GM18526 (cell line): ENCODE measurements around the gene DIPK1C.

Experiments used
- POLR2A ChIP-seq: IDR thresholded peaks from 3 replicates; pipeline ENCODE4 v1.6.1; 2011; ENCODE audit not compliant: insufficient read length; ENCODE audit errors: extremely low read depth

The DIPK1C gene

DNA sequence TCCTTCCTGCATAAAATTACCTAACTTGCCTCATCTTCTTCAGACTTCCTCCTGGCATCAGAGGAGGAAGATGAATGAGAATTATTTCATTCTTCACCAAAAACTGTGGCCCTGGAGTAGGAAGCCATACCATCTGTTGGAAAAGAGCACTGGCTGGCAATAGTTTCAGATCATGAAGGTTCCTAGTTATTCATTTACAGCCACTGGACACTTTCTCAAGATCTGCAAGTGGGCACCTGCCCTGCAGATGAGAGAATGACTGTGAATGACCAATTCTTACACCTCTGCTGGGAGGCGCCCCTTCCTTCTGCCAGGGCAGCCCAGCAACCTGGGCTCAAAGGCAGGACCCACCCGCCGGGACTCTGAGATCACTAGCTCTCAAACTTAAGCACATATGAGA, 13.0 kb downstream of the DIPK1C start:
- no peak for TF ChIP-seq POLR2A

DNA sequence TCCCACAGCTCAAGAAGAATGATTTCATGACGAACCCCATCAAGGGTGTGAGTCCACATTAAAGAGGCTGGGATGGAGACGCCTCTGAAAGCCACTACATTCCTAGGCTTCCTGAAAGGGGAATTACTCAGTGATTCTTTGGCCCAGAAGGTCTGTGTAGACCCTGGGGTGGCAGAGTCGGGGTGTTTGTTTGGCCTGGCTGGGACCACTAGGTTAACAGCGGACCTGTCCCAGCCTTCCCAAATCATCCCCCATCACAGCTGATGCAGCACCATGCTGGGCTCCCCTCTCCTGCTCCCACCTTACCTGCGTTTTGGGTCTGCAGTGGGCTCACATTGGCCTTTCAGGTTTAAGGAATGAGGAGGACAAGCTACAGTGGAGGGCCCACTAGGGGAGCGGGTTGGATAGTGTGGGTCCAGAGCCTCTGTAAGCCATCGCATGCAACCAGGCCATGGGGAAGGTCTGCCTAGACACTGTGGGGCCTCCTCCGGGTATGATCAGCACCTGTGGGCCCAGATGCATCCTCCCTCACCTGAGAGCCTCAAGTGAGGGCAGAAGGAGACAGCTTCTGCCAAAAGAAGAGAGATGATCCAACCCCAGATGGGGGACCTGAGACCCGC, 16.2 kb downstream of the DIPK1C start:
- no peak for TF ChIP-seq POLR2A

DNA sequence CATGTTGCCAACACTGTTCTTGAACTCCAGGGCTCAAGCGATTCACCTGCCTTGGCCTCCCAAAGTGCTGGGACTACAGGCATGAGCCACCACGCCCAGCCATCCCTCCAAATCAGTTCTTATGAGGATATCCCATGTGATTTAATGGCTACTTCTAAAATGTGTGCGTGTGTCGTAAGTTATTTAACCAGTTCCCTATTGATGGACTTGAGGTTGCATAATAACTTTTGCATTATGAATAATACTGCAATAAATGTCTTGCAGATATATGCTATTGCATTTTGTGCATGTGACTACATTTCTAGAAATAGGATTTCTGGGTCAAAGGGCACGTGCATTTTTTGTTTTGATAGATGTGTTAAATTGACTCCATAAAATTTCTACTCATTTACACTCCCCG, 19.0 kb downstream of the DIPK1C start:
- no peak for TF ChIP-seq POLR2A

DNA sequence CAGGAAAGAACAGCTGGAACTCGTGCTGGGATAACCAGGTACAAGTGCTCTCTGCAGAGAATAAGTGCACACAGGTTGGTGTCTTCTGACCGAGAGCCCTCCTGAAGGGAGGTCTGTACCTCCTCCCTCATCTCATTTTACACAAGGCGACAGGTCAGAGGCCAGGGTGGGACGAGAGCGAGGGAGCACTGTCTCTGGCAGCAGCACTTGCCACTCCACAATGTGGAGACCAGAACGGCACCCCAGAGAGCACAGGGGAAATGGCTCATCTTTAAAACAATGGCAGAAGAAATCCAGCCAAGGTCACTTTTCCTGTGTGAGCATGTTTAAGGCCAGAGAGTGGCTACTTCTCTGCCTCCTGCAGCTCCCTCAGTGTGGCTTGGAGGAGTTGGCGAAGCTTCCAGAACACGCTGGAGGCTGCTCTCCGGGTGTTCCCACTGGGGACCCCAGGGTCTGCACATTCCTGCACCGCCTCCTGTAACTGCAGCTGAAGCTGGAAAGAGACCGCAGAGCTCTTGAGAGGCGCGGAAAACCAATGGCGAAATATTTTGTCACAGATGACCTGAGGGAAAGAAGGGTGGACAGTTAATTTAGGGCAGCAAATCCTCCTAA, 20.8 kb downstream of the DIPK1C start:
- TF ChIP-seq POLR2A, result no peak

DNA sequence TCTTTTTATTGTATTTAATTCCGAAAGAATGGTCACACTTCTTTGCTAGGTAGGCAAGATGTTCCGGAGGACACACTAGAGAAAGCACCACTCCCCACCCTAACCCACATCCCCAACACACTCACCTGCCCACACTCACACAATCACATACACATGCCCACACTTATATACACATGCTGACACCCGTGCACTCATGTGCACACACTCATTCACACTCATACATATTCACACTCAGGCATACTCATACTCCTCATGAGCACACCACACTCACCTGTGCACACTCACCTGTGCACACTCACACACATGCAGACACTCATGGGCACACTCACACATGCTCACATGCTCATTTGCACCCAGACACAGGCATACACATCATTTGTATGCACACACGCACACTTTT, 21.4 kb downstream of the DIPK1C start:
- no peak for TF ChIP-seq POLR2A

DNA sequence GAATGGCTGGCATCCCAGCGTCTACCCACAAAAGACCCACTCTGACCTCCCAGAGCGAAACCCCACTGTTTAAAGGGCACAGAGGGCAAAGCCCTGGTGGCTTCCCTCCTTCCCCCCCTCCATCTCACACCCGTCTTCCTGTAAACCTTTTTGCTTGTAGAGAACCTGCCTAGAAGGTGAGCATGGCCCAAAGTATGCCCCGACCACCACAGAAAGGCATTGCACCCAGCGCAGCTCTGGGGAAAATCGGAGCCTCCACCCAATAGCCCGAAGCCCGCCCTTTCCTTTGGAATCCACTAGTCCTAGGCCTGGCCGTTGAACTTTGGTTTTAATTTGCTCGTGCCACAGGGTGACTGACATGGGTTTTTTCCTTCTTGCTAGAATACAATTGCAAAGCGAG, 22.6 kb downstream of the DIPK1C start:
- TF ChIP-seq POLR2A, result no peak

DNA sequence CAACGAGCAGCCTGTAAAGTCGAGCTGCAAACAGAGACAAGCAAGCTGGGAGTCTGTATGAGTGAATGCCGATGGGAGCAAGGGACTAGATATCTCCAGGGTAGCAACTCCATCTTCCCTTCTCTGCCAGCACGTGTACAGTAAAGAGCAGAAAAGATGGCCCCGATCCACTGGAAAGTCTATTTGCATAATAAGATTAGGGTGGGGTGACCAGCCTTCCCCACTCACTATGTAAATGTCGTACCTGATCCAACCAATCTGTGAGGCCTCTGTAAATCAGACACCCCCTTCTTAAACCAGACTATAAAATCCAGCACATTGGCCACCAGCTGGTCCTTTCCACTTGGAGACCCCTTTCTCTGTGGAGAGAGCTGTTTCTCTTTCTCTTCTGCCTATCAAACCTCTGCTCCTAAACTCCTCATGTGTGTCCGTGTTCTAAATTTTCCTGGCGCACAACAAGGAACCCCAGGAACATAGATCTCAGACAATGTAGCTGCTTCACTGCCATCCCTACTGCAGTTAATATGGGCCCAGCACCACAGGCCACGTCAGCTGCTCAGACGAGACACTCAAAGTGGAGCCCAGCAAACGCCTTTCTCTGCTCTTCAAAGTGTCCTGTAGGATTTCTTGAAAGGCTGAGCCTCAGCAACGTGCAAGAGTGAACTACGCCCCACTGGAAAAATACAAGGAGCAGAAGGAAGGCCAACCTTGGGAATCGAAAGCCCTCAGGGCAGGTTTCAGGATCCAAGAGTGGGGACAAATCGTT, 26.1 kb downstream of the DIPK1C start:
- TF ChIP-seq POLR2A, result no peak

DNA sequence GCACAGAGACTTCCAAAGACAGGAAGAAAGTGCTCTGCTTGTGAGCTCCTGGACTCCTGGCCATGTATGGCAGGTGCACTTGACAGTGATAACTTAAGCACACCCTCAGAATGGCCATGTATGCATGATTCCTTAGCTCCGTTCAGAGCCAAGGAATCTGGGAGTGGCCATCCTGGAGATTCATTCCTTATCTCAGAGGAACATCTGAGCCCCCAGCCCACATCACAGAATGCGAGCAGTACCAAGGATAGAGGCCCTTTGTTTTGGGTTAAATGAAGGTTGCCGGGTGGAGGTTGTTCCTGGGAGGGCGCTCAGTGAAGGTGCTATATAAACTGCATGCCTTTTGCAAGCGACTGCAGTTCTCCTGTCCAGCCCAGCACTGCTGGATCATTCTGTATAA, 26.9 kb downstream of the DIPK1C start:
- no peak for TF ChIP-seq POLR2A

DNA sequence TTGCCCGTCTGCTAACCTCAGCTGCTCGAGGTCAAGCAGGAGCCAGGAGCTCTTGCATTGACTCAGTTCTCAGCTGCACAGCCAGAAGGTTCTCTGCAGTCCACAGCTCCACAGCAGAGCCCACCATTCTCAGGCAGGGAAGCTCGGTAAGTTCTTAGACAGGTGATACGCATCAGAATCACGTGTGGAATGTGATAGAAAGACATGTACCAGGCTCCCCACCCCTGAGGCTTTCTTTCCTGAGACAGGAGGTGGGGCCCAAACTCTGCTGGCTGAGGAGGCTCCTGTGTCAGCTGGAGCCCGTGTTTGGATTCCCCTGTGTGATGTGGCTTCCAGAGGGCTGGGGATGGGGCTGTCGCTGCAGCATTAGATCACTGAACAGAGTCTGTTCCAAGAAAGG, 28.0 kb downstream of the DIPK1C start:
- TF ChIP-seq POLR2A, result no peak

DNA sequence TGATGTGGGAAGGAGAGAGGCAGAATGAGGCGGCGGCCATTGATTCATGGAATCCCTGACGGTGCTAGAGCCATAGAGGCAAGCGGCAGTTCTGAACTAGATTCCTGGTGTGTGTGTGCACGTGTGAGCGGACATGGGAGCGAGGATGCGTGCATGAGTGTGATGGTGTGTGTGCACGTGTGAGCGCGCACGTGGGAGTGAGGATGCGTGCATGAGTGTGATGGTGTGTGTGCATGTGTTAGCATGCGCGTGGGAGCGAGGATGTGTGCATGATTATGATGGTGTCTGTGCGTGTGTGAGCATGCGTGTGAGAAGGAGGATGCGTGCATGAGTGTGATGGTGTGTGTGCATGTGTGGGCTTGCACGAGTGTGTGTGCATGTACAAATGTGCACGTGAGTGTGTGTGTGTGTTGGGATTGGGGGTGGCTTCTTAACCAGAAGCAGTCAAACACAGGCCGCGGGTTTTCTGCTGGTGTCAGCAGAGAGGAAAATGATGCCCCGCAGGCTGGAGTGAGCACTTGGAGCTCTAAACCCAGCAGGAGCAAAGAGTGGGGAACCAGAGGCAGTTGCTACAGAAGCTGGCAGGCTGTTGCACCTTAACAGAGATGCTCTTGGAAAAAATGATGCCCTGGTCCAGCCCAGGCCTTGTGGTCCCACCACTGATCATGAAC, 29.5 kb downstream of the DIPK1C start:
- no peak for TF ChIP-seq POLR2A

DNA sequence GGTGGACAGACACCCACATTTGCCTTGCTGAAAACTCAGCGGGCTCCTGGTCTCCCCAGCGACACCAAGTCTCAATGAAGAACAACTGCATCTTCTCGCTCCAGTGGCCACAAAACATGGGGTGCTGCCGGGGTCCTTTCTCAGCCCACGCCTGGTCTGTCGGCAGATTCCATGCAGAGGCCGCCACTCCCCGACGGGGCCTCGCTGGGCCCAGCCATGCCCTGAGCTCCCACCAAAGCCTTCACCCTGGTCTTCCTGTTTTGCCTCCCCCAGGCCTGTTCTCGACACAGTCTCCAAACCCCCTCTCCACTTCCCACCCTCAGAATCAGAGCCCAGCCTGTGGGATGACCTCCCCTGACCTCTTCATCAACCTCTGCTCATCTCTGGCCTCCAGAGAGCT, 31.2 kb downstream of the DIPK1C start:
- TF ChIP-seq POLR2A, result no peak

DNA sequence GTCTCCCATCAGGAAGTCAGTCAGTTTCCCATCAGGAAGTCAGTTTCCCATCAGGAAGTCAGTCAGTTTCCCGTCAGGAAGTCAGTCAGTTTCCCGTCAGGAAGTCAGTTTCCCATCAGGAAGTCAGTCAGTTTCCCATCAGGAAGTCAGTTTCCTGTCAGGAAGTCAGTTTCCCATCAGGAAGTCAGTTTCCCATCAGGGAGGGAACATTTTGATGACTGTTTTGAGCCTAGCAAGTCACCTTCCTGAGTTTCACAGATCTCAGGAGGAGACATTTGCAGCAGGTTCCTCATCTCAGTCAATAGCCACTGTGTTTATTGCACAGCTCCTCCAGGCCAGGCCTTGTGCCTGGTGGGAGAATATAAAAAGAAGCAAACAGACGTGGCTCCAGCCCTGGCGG, 31.9 kb downstream of the DIPK1C start:
- no peak for TF ChIP-seq POLR2A

DNA sequence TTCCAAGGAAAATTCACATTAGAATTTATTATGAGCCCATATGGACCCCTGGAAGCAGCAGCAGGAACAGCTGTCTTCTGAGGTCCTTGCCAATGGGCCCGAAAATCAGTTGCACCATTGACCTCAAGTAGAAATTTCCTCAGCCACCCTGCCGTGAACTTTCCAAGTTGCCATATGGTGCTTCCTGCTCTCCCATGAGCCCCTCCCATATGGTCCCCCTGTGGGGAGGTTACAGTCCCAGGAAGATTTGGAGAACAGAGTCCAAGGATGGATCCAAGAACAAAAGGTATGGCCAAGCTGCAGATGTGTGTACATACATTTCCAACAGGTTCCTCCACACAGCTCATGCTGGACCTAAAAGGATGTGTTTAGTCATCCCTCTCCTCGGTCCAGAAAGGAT, 34.6 kb downstream of the DIPK1C start:
- TF ChIP-seq POLR2A, result no peak

DNA sequence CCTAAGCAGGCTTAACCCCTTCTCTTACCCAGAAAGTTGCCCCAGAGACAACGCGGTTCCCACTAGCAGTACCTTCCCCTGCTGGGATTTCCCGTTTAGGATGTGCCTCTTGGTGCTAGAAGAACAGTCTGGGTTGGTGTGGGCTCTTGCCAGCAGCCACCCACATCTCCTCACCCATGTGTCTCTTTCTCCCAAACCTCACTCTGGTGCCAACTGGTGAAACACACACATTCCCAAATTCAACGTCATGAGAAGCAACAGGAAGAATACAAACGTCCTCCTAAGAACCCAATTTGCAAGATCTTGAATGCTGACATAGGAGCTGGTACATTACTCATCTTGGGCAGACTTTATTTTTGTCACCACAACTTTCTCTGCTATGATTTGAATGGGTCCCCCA, 36.2 kb downstream of the DIPK1C start:
- TF ChIP-seq POLR2A, result no peak

DNA sequence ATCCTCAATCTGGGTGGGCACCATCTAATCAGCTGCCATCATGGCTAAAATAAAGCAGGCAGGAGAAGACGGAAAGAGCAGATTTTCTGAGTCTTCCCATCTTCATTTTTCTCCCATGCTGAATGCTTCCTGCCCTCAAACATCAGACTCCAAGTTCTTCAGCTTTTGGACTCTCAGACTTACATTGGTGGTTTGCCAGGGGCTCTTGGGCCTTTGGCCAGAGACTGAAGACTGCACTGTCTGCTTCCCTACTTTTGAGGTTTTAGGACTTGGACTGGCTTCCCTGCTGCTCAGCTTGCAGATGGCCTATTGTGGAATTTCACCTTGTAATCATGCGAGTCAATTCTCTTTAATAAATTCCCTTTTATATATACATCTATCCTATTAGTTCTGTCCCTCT, 36.6 kb downstream of the DIPK1C start:
- TF ChIP-seq POLR2A, result no peak

DNA sequence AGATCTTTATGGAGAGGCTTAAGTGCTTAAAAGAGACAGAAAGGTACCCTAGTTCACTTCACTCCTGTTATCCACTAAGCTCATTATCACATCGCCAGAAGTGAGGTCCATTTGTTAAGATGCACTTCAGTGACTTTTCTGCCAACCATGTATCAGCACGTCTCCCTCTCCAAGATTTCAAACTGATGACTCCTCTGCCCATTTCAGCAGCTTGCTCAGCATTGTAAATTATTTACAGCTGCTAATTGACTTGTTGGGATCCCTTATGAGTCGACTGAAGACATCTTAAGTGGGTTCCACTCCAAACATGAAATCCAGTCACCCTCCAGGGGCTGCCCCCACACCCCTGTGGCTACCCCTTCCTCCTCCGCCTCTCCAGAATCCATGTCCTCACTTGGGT, 37.3 kb downstream of the DIPK1C start:
- TF ChIP-seq POLR2A, result no peak

DNA sequence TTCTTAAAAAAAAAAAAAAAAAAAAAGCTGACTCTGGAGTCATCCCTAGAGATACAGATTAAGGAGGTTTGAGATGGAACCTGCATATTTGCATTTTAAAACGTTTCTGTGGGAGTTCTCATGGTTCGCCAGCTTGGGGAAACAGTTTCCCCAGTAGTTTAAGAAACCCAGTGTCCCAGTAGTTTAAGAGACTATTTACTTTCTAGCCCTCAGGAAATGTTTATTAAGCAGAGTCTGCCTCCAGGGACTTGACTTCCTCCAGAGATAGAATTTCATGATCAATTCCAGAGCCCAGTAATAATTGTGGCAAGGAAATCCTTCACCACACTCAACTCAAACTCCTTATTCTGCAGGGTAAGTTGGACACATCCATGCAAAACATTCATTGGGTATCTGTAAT, 39.1 kb downstream of the DIPK1C start:
- no peak for TF ChIP-seq POLR2A

DNA sequence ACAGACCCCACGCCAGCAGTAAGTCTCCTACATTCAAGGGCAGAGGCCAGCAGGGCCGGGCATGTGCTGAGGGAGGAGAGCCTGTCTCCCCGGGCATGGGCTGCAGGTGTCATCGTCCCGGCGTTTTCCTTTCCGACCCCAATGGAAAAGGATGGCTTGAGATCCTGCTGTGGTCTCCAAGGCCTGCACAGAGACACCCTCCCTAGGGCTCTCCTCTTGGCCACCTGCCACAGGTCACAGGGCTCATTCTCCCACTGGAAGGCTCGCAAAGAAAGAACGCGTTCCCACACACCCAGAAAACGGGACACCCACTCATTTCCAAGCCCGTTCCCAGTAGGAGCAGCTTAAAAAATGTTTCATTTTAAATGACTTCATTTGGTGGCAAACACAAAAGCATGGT, 41.0 kb downstream of the DIPK1C start:
- TF ChIP-seq POLR2A, result no peak
